HL-60 (cell line): ENCODE results near the gene PFDN6.
"Not testable (repeated sequence)": the region's sequence is repeated elsewhere in the genome, so short reads cannot be mapped to it uniquely, and the experiment has no call there.

Source experiments
- DNase-seq, 2 experiments: peaks; one replicate each; pipeline ENCODE4 v3.0.0-alpha.2; 2010 to 2020; ENCODE audit warnings: low read depth in 1 of 2, low spot score in 1 of 2
- H3K27ac ChIP-seq: fragments of 250-450 bp; sonication (Bioruptor Pico); replicated peaks from 2 replicates; pipeline ENCODE4 v1.5.1; 2020; ENCODE audit warnings: mild to moderate bottlenecking, moderate library complexity
- H3K27me3 ChIP-seq: fragments of 250-450 bp; sonication (Bioruptor Pico); 2 replicates; pipeline ENCODE4 v1.5.1; 2021; ENCODE audit warnings: mild to moderate bottlenecking, moderate library complexity; ENCODE audit not compliant: insufficient read depth, poor library complexity, severe bottlenecking
- H3K4me3 ChIP-seq: replicated peaks from 2 replicates; pipeline ENCODE4 v1.5.1; 2011; ENCODE audit warnings: mild to moderate bottlenecking, control low read depth, low read length; ENCODE audit not compliant: insufficient read depth
- GABPA ChIP-seq: IDR thresholded peaks from 2 replicates; pipeline ENCODE4 v1.6.1; 2012; ENCODE audit warnings: low read depth
- POLR2AphosphoS5 ChIP-seq: IDR thresholded peaks from 2 replicates; pipeline ENCODE4 v1.6.1; 2012; ENCODE audit warnings: low read depth
- SPI1 ChIP-seq: IDR thresholded peaks from 2 replicates; pipeline ENCODE4 v1.6.1; 2012; ENCODE audit warnings: low read depth, mild to moderate bottlenecking, borderline replicate concordance
- TF ChIP-seq, protein P1 (sequence below): IDR thresholded peaks from one replicate; pipeline ENCODE4 v1.5.1; 2011; ENCODE audit warnings: low read length, control low read depth, inconsistent platforms; ENCODE audit not compliant: insufficient read depth
- TF ChIP-seq, protein P2 (sequence below): IDR thresholded peaks from 2 replicates; pipeline ENCODE4 v1.6.1; 2012; ENCODE audit warnings: low read depth; ENCODE audit not compliant: insufficient replicate concordance

The PFDN6 gene

DNA sequence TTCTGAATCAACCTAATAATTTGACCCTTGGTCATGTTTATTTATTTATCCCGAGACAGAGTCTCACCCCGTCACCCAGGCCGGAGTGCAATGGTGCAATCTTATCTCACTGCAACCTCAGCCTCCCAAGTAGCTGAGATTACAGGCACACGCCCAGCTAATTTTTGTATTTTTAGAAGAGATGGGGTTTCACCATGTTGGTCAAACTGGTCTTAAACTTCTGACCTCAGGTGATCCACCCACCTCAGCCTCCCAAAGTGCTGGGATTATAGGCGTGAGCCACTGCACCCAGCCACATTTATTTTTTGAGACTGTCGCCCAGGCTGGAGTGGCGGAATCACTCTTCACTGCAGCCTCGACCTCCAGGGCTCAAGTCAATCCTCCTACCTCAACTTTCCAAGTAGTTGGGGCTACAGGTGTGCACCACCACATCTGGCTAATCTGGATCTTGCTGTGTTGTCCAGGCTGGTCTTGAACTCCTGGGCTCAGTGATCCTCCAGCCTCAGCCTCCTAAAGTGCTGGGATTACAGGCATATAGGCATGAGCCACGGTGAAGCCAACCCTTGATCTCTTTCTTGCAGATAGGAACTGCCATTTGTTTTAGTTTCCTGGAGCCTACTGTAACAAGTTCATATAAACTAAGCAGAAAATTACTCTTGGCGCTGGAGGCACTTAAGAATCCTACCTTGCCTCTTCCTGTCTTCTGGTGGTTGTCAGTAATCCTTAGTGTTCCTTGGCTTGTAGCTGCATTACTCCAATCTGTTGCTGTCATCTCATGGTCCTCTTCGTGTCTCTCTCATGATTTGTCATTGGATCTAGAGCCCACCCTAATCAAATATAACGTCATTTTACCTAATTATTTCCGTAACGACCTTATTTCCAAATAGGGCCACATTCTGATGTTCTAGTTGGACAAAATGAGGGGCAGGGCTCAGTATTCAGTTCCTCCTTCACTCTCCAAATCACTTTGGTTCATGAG lies 15.2 kb upstream of the PFDN6 start:
- DNase-seq, result no peak
- Histone ChIP-seq H3K27ac (peak overlapping the region; percentile 97), H3K4me3 (peak overlapping the region; percentile 65), H3K27me3 (no peaks in the 10 kb centered on the region)
- TF ChIP-seq POLR2AphosphoS5 (no peak), GABPA (no peak), SPI1 (no peak)
- TF ChIP-seq, protein P1, sequence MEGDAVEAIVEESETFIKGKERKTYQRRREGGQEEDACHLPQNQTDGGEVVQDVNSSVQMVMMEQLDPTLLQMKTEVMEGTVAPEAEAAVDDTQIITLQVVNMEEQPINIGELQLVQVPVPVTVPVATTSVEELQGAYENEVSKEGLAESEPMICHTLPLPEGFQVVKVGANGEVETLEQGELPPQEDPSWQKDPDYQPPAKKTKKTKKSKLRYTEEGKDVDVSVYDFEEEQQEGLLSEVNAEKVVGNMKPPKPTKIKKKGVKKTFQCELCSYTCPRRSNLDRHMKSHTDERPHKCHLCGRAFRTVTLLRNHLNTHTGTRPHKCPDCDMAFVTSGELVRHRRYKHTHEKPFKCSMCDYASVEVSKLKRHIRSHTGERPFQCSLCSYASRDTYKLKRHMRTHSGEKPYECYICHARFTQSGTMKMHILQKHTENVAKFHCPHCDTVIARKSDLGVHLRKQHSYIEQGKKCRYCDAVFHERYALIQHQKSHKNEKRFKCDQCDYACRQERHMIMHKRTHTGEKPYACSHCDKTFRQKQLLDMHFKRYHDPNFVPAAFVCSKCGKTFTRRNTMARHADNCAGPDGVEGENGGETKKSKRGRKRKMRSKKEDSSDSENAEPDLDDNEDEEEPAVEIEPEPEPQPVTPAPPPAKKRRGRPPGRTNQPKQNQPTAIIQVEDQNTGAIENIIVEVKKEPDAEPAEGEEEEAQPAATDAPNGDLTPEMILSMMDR, result no peak
- TF ChIP-seq, protein P2, sequence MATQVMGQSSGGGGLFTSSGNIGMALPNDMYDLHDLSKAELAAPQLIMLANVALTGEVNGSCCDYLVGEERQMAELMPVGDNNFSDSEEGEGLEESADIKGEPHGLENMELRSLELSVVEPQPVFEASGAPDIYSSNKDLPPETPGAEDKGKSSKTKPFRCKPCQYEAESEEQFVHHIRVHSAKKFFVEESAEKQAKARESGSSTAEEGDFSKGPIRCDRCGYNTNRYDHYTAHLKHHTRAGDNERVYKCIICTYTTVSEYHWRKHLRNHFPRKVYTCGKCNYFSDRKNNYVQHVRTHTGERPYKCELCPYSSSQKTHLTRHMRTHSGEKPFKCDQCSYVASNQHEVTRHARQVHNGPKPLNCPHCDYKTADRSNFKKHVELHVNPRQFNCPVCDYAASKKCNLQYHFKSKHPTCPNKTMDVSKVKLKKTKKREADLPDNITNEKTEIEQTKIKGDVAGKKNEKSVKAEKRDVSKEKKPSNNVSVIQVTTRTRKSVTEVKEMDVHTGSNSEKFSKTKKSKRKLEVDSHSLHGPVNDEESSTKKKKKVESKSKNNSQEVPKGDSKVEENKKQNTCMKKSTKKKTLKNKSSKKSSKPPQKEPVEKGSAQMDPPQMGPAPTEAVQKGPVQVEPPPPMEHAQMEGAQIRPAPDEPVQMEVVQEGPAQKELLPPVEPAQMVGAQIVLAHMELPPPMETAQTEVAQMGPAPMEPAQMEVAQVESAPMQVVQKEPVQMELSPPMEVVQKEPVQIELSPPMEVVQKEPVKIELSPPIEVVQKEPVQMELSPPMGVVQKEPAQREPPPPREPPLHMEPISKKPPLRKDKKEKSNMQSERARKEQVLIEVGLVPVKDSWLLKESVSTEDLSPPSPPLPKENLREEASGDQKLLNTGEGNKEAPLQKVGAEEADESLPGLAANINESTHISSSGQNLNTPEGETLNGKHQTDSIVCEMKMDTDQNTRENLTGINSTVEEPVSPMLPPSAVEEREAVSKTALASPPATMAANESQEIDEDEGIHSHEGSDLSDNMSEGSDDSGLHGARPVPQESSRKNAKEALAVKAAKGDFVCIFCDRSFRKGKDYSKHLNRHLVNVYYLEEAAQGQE, result no peak

GRCh38 chr6:33275795-33276580 lies 13.4 kb upstream of the PFDN6 start:
- H3K27me3 ChIP-seq, DNase-seq: not testable (repeated sequence)
- Histone ChIP-seq H3K27ac (peak overlapping the region; percentile 97), H3K4me3 (peak overlapping the region; percentile 19)

- peak overlapping the region; percentile 14 for H3K4me3 ChIP-seq
- TF ChIP-seq SPI1, result no peak
- no peak for TF ChIP-seq GABPA
- peak overlapping the region; percentile 78 for H3K27ac ChIP-seq
- H3K27me3 ChIP-seq, result no peaks in the 10 kb centered on the region
- no peak for DNase-seq
Measured at GRCh38 chr6:33276581-33276863, 12.9 kb upstream of the PFDN6 start.

- H3K27me3 ChIP-seq, result no peaks in the 10 kb centered on the region
- peak within 1 kb of the TSS; percentile 36 for H3K4me3 ChIP-seq
- TF ChIP-seq POLR2AphosphoS5 (peak; percentile 98), GABPA (peak; percentile 82)
- TF ChIP-seq, protein P2, result no peak
- DNase-seq, result peak; percentile 77 to 80
- peak within 1 kb of the TSS; percentile 78 for H3K27ac ChIP-seq
Measured at GRCh38 chr6:33276864-33277662, 12.3 kb upstream of the PFDN6 start, which contains the start of gene B3GALT4. Gene B3GALT4 (plus strand): TSS chr6:33277123. CDS start chr6:33277420, 297 bp downstream.
